ENCODE results near the gene SH3BP5.

SH3BP5 gene

GRCh38 chr3:15347063-15347736 is 14.8 kb upstream of the SH3BP5 start:
- DNase-seq (ENCODE audit: low spot score): no peak

DNA sequence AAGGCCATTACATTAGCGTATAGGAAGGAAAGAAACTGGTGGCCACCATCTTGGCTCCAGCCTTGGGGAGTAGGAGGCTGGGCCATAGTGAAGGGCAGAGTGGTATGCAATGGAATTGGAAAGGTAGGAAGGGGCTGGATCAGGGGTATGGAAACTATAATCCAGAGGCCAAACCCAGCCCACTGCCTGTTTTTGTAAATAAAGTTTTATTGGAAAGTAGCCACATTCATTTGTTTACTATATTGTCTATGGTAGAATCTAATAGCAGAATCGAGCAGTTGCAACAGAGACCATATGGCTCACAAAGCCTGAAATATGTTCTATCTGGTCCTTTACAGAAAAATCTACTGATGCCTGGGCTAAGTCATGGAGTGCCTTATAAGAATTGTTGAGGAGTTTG is 14.1 kb upstream of the SH3BP5 start:
- DNase-seq (ENCODE audit: low spot score): no peak

GRCh38 chr3:15345608-15346137 is 13.3 kb upstream of the SH3BP5 start:
- no peak for DNase-seq (ENCODE audit: low spot score)

DNA sequence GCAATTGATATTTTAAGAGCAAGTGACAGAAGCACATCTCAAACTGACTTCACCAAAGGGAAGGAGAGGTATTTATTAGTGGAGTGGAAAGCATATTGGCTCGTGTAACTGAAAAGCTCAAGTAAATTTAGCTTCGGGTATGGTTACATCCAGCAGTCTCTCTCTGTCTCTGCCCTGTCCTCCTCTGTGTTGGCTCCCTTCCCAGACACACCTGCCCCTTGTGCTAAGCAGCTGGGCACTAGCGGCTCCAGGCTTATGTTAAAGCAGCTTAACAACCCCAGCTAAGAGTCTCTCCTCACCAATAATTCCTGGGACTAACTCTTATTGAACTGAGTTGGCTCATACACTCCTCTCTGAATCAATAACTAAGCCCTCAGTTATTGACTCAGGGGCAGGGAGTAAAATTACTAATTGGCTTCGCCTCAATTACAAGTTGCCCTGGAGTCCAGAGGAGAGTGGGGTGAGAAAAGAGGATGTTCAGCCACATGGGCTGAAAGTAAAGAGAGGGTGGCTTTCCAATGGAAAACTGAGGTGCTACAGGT is 12.8 kb upstream of the SH3BP5 start:
- DNase-seq (ENCODE audit: low spot score): no peak

DNA sequence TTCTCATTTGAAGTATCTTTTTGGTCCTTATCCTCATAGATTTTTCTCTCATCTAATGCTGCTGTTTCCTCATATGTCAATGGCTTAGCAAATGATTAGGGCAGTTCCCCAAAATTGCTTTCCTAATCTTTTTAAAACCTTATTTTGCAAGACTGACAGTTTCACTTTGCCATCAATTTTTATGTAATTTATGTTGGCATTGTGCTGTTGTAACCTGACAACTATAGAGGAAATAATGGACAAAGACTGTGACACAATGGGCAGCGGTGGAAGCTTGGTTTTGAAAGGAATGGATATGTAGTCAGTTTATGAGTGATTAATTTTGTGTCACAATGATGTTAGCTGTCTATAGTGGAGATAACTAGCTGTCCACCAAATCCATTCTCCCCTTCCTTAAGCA is 10.6 kb upstream of the SH3BP5 start:
- no peak for DNase-seq (ENCODE audit: low spot score)

GRCh38 chr3:15342246-15342645 is 9.9 kb upstream of the SH3BP5 start:
- DNase-seq (ENCODE audit: low spot score): no peak

DNA sequence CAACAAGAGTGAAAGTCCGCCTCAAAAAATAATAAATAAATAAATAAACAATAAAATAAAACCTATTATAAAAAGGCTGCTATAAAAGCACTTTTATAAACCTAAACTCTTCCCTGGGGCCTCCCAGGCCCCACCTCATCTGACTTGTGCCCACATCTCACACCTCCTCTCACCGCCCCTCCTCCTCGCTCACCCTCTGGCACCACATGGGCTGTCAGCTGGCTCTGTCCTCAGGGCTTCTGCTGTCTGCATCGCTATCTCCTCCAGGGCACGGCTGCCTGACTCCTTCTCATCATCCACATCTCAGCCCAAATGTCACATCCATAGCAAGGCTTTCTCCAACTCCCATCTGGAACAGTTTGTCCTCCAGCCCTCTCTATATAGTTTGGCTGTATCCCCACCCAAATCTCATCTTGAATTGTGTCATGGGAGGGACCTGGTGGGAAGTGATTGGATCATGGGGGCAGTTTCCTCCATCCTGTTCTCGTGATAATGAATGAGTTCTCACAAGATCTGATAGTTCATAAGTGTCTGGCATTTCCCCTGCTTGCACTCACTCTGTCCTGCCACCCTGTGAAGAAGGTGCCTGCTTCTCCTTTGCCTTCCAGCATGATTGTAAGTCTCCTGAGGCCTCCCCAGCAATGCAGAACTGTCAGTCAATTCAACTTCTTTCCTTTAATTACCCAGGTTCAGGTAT is 8.8 kb upstream of the SH3BP5 start:
- no peak for DNase-seq (ENCODE audit: low spot score)

- DNase-seq (ENCODE audit: low spot score): no peak
These were observed 7.4 kb upstream of the SH3BP5 start for GRCh38 chr3:15339786-15340215.

DNA sequence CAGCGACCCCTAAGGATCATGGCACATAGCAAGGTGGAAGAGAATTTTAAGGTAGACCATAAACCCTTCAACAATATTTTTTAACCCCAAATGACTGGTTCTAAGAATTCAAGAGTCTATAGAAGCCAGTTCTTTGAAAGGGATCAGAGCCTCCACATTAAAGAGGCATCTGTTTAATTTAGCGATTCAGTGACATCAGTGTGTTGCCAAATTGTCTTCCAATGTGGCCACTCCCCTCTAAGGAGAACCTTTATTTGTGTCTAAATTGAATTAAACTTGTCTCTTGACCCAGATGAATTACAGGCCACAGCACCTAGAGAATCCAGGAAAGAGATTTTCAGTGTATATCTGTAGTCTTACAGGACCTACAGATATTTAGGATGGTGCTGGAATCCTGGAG is 6.6 kb upstream of the SH3BP5 start:
- DNase-seq (ENCODE audit: low spot score): no peak

DNA sequence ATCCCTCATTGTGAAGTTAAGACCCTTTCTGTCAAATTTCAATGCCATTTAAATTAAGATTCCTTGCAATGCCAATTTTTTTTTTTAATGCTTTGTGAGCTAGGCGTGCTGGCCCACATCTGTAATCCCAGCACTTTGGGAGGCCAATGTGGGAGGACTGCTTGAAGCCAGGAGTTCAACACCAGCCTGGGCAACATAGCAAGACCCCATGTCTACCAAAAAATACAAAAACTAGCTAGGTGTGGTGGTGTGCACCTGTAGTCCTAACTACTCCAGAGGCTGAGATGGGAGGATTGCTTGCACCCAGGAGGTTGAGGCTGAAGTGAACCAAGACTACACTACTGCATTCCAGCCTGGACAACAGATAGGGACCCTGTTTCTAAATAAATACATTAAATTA is 5.6 kb upstream of the SH3BP5 start:
- DNase-seq (ENCODE audit: low spot score): no peak

- no peak for DNase-seq (ENCODE audit: low spot score)
These were observed 3.7 kb upstream of the SH3BP5 start for GRCh38 chr3:15336057-15336456.

DNA sequence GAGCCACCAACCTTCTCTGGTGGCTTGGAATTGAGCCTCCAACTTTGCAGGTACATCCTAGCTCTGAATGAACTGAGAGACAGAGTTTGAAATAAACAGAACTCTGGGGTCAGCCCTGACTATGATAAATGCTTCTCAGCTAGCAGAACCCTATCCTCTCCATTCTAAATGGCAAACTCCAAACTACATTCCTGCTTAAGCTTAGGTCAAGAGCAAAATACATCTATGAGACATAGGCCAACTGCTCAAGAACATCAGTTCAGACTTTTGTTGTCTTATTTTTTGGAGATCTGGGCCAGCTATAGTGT is 1.5 kb upstream of the SH3BP5 start:
- DNase-seq (ENCODE audit: low spot score): no peak

GRCh38 chr3:15333099-15333955 is 941 bp upstream of the SH3BP5 start:
- DNase-seq (ENCODE audit: low spot score): no peak

GRCh38 chr3:15331606-15332404 is 581 bp downstream of the SH3BP5 start:
- DNase-seq (ENCODE audit: low spot score): no peak

DNA sequence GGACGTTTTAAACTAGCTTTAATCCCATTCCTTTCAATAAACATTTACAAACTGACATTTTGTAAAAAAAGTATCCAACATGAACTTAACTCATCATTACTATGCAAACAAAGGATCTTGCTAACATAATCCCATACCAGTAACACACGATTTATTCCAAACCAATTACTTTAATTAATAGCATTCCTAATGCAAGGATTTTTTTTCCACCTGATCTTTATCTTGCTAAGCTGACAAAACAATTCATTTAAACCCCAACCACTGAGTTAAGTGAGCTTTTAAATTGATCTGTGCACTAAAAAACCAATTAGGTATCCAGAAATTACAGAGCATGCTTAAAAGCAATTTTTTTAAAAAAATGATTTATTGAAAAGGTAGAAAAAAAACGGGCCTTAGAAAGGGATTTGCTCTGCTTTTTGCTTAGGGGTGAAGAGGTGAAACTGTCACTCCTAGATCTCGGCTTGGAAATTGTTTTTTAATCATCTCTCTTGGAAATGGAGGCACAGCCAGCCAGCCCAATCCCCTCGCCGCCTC is 1.2 kb downstream of the SH3BP5 start:
- no peak for DNase-seq (ENCODE audit: low spot score)

GRCh38 chr3:15330031-15330596 is 2.3 kb downstream of the SH3BP5 start:
- no peak for DNase-seq (ENCODE audit: low spot score)

DNA sequence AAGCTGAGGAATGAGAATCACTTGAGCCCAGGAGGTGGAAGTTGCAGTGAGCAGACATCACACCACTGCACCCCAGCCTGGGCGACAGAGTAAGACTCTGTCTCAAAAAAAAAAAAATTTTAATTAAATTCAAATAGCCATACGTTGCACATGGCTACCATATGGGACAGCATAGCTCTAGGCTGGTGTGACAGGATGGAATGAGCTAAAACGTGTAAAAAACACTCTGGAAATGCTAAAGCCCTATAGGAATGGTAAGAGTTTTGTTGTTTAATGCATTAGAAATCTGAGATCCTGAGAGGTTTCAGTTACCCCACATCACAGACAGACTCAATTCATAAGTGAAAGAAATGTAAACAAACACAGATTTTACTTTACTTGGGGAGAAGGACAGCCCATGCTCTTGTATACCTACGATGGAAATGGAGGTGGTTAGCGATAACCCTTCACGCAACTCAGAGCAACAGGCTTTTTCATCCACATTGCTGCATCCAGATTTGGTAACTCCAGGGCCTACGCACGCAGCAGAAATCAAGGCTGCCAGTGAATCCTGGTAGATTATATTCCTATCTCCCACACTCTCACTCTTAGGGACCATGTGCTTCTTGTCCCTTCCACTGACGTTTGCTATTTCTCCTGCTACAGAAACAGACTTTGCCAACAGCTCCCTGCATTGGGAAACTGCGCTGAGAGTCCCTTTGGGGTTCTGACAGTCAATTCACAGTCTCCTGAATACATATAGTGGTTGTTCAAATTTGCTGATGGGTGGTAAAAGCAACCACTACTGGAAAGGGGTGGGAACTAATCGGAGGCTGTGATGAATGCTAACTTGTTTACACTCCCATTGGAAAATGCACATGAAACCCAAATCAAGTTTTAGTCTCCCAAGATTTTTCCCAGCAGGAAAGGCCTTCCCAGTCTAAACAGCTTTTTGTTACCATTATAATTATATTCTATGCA is 3.1 kb downstream of the SH3BP5 start:
- DNase-seq (ENCODE audit: low spot score): no peak

GRCh38 chr3:15327941-15328340 is 4.4 kb downstream of the SH3BP5 start:
- no peak for DNase-seq (ENCODE audit: low spot score)

GRCh38 chr3:15326673-15327072 is 5.7 kb downstream of the SH3BP5 start:
- no peak for DNase-seq (ENCODE audit: low spot score)

DNA sequence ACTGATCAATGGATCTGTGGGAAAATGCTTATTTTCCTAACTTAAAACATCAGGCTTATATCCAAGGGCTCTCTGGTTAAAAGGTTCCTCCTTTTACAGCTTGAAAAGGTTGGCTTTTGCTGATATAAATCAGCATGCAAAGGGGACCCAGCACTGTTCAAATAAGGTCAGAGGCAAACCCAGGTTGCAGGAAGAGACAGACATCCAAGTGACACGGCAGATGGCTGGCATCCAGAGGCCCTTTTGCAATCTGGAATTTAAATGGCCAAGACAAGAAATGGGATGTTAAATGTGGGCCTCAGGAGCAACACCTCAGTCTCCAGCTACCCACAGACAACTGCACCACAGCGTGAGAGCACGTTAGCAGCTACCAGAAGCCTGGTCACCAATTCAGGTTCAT is 6.3 kb downstream of the SH3BP5 start:
- DNase-seq (ENCODE audit: low spot score): no peak

Data from hematopoietic multipotent progenitor cell treated with erythropoietin and hydrocortisone succinate and interleukin-3 and kit ligand, for 17 days (in vitro differentiated cells).